A673 (cell line): Measurements from ENCODE around the gene SLC22A15. TPM values are rescaled to one million over a fixed set of nuclear protein-coding genes. Genes with fewer than 3 reads are reported as not detected.

ENCODE experiments used
- BruUV-seq: library from RNA; stranded (reverse); fragments of 400-500 nt; replicated peaks from 2 replicates; lab custom pipeline; 2021; lab: Mats Ljungman, UMichigan
- CTCF ChIA-PET: fragments of 300-600 bp; sonication (Branson Sonifier 250); formaldehyde crosslinking; loops from one replicate; lab custom pipeline; 2022; ENCODE audit warnings: antibody characterized with exemption; lab: Charles Lee
- POLR2A ChIA-PET: fragments of 300-600 bp; sonication (Branson Sonifier 250); formaldehyde crosslinking; loops from one replicate; lab custom pipeline; 2022; ENCODE audit warnings: antibody characterized with exemption; ENCODE audit not compliant: low non-redundant PET; lab: Charles Lee
- DNase-seq: peaks from one replicate; pipeline ENCODE4 v3.0.0-alpha.2; 2015; ENCODE audit warnings: low spot score
- H3K27ac ChIP-seq: fragments of 200-600 bp; sonication (generic); 2 replicates; pipeline ENCODE4 v1.5.1; 2016; ENCODE audit warnings: mixed run types, low read depth, mild to moderate bottlenecking, mixed read lengths, antibody characterized with exemption, low read length; ENCODE audit not compliant: poor library complexity, severe bottlenecking
- H3K27me3 ChIP-seq: fragments of 200-600 bp; sonication (generic); replicated peaks from 2 replicates; pipeline ENCODE4 v1.6.1; 2017; ENCODE audit warnings: mixed run types, low read depth, mild to moderate bottlenecking, mixed read lengths, antibody characterized with exemption, low read length; ENCODE audit not compliant: insufficient read depth, poor library complexity
- H3K36me3 ChIP-seq: fragments of 200-600 bp; sonication (generic); 2 replicates; pipeline ENCODE4 v1.6.1; 2016; ENCODE audit warnings: mixed run types, mild to moderate bottlenecking, mixed read lengths, antibody characterized with exemption, low read length; ENCODE audit not compliant: insufficient read depth, poor library complexity, severe bottlenecking
- H3K4me1 ChIP-seq: fragments of 200-600 bp; sonication (generic); 2 replicates; pipeline ENCODE4 v1.6.1; 2017; ENCODE audit warnings: mixed run types, mild to moderate bottlenecking, mixed read lengths, antibody characterized with exemption, low read length; ENCODE audit not compliant: insufficient read depth, poor library complexity, severe bottlenecking
- H3K4me3 ChIP-seq: fragments of 200-600 bp; sonication (generic); 2 replicates; pipeline ENCODE4 v1.5.1; 2016; ENCODE audit warnings: low read depth, mixed run types, mild to moderate bottlenecking, mixed read lengths, low read length; ENCODE audit not compliant: poor library complexity, severe bottlenecking
- H3K9me3 ChIP-seq: fragments of 200-600 bp; sonication (generic); 2 replicates; pipeline ENCODE4 v1.6.1; 2016; ENCODE audit warnings: mixed run types, low read depth, mild to moderate bottlenecking, mixed read lengths, antibody characterized with exemption, low read length; ENCODE audit not compliant: poor library complexity, severe bottlenecking
- CTCF ChIP-seq: fragments of 300-800, 200-600 bp; sonication (generic); conservative IDR thresholded peaks from 2 replicates; pipeline ENCODE4 v1.5.1; 2017; ENCODE audit warnings: low read depth, mild to moderate bottlenecking, antibody characterized with exemption, low read length, moderate library complexity, mixed read lengths
- EZH2 ChIP-seq: fragments of 200-600 bp; sonication (generic); IDR thresholded peaks from 2 replicates; pipeline ENCODE4 v1.6.1; 2017; ENCODE audit warnings: borderline replicate concordance, low read depth, mild to moderate bottlenecking, mixed read lengths, antibody characterized with exemption, low read length; ENCODE audit not compliant: poor library complexity, severe bottlenecking
- intact Hi-C: fragments of 100-400 bp; cut with micrococcal nuclease; formaldehyde crosslinking; loops from one replicate; pipeline ENCODE4 v1.10.0; 2022; ENCODE audit not compliant: unreplicated experiment
- total RNA-seq: library from RNA; stranded (reverse); gene quantifications from 2 replicates; pipeline ENCODE4 v1.2.3, GENCODE V29; 2021

Gene SLC22A15
- total RNA-seq, 1 experiment from 2014 or later, result 0.39 TPM

DNA sequence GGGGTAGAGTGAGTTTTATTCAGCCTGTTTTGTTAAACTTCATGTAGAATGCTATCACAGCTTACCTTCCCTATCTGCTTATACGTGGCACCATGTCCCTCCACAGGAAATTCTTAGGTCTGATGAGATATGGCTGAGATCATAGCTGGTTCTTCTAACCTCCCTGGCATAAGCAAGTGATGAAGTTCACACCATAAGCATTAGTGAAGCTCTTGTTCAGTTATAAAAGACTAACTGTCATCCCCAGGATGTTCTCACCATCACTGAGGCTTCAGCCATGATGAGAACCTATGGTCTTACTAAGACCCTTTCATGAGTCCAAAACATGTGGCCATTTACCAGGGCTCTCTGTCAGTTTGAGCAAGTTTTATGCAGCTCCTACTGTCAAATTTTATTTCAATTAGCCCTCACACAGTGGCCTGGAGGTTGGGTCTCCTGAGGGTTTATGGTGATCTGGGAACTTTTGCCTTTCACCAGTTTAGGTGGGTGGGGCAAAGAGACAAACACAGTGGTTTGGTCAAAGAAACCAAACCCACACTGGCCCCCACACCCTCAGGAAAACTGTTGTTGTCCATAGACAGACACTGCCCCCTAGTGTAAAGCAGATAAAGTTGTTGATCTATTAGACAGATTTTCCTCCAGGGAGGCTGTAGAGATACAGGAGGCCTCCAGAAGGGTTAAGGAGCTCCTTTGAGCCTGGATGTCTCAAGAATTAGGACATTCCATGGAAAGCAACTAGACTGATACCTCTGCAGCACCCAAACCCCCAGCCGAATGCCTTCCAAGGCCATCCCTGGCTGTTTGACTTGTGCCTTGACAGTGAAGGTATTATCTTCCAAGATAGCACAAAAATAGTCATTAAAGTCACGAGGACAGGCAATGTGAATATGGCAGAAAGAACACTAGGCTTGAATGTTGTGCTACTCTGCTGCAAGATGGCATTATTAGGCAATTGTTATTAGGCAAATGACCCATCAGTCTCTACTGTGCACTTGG, 5.0 kb downstream of the SLC22A15 start:
- H3K36me3 ChIP-seq, result no peaks in the 10 kb centered on the region
- ChIA-PET CTCF (interaction anchor here (0.5 to 1.3 kb wide), 5 partner anchors 104 to 210 kb away, joined by 3 to 6 read pairs (median 3); no protein-coding TSS in a partner anchor), POLR2A (no interaction called here)
- DNase-seq, result peak; percentile 70
- no peaks in the 10 kb centered on the region for H3K9me3 ChIP-seq
- no peaks in the 10 kb centered on the region for H3K27me3 ChIP-seq
- intact Hi-C loops, result loop anchor here (1.0 to 5.0 kb wide), 3 partner anchors 174 to 369 kb away; no protein-coding TSS in a partner anchor
- no TSS peak for BruUV-seq
- H3K4me3 ChIP-seq, result no peak overlapping the region
- peak; percentile 82 for TF ChIP-seq CTCF
- no peak for TF ChIP-seq EZH2
- no peaks in the 10 kb centered on the region for H3K4me1 ChIP-seq
- no peak overlapping the region for H3K27ac ChIP-seq

GRCh38 chr1:115982400-115982799, 6.1 kb downstream of the SLC22A15 start:
- no TSS peak for BruUV-seq
- no peak for TF ChIP-seq CTCF
- no peak for TF ChIP-seq EZH2
- CTCF ChIA-PET, result no interaction called here
- no peak for DNase-seq
- intact Hi-C loops, result loop anchor here (5.0 kb wide), 2 partner anchors 265 to 370 kb away; no protein-coding TSS in a partner anchor
- Histone ChIP-seq H3K4me1 (no peaks in the 10 kb centered on the region), H3K27ac (no peak overlapping the region), H3K27me3 (no peaks in the 10 kb centered on the region), H3K36me3 (no peaks in the 10 kb centered on the region), H3K9me3 (no peaks in the 10 kb centered on the region), H3K4me3 (no peak overlapping the region)
- POLR2A ChIA-PET, result no interaction called here

DNA sequence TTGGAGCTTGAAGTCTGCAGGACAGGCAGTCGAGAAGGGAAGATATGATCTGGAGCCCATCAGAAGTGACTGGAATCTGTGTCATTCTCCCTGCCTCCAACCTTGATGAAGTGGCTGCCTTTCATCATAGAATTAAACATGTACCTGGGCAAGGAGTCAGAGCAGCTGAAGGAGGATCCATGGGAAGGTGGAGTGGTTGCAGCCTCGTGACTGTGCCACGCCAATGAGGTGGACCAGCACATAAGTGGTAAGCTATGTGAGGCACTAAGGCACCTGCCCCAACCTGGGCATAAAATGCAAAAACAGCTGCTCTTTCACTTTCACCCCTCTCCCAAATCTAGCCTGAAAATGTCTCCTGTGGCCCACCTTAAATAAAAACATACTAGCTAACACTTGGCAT, 7.3 kb downstream of the SLC22A15 start:
- H3K9me3 ChIP-seq, result no peaks in the 10 kb centered on the region
- H3K36me3 ChIP-seq, result no peaks in the 10 kb centered on the region
- H3K27me3 ChIP-seq, result no peaks in the 10 kb centered on the region
- TF ChIP-seq EZH2 (no peak), CTCF (no peak)
- H3K4me1 ChIP-seq, result no peaks in the 10 kb centered on the region
- no TSS peak for BruUV-seq
- DNase-seq, result no peak
- no peak overlapping the region for H3K27ac ChIP-seq
- no peak overlapping the region for H3K4me3 ChIP-seq
- intact Hi-C loops, result loop anchor here (5.0 kb wide), 2 partner anchors 266 to 371 kb away; no protein-coding TSS in a partner anchor
- ChIA-PET CTCF (no interaction called here), POLR2A (no interaction called here)
